Measurements from ENCODE around the gene NR5A2.

- TF ChIP-seq CTCF (IDR thresholded peaks at IDR 0.05) (no peak), POLR2AphosphoS5 (IDR thresholded peaks at IDR 0.05) (no peak)
These were observed 24.1 kb downstream of the NR5A2 start for GRCh38 chr1:200051620-200052019.
